Measurements from ENCODE around the gene TAAR1.
"Not testable (repeated sequence)": the region's sequence is repeated elsewhere in the genome, so short reads cannot be mapped to it uniquely, and the experiment has no call there.

Gene TAAR1

GRCh38 chr6:132661906-132662305, 2.9 kb upstream of the TAAR1 start:
- DNase-seq (ENCODE audit: low spot score): no peak

- DNase-seq (ENCODE audit: low spot score): no peak
Measured at GRCh38 chr6:132651062-132651461, 7.9 kb downstream of the TAAR1 start.

- DNase-seq (ENCODE audit: low spot score): no peak
Measured at GRCh38 chr6:132650429-132650828, 8.6 kb downstream of the TAAR1 start.

- no peak for DNase-seq (ENCODE audit: low spot score)
Measured at GRCh38 chr6:132648828-132649227, 10.2 kb downstream of the TAAR1 start.

- no peak for DNase-seq (ENCODE audit: low spot score)
Measured at GRCh38 chr6:132648356-132648755, 10.6 kb downstream of the TAAR1 start.

- DNase-seq (ENCODE audit: low spot score): no peak
Measured at GRCh38 chr6:132643547-132643946, 15.4 kb downstream of the TAAR1 start.

- not testable (repeated sequence) for DNase-seq (ENCODE audit: low spot score)
Measured at GRCh38 chr6:132637135-132637534, 21.8 kb downstream of the TAAR1 start.

GRCh38 chr6:132635906-132636305, 23.1 kb downstream of the TAAR1 start:
- not testable (repeated sequence) for DNase-seq (ENCODE audit: low spot score)

- DNase-seq (ENCODE audit: low spot score): not testable (repeated sequence)
Measured at GRCh38 chr6:132635288-132635687, 23.7 kb downstream of the TAAR1 start.

GRCh38 chr6:132634796-132635195, 24.2 kb downstream of the TAAR1 start:
- DNase-seq (ENCODE audit: low spot score): no peak

GRCh38 chr6:132633362-132633761, 25.6 kb downstream of the TAAR1 start:
- no peak for DNase-seq (ENCODE audit: low spot score)

GRCh38 chr6:132624175-132624574, 34.8 kb downstream of the TAAR1 start, which contains the start of gene TAAR2:
TAAR2 (minus strand) TSS chr6:132624275; CDS start chr6:132624275, 0 bp downstream.
- no peak for DNase-seq (ENCODE audit: low spot score)

- DNase-seq (ENCODE audit: low spot score): no peak
Measured at GRCh38 chr6:132623106-132623845, 35.7 kb downstream of the TAAR1 start.

- no peak for DNase-seq (ENCODE audit: low spot score)
Measured at GRCh38 chr6:132616677-132617076, 42.3 kb downstream of the TAAR1 start.

GRCh38 chr6:132614554-132614953, 44.4 kb downstream of the TAAR1 start:
- DNase-seq (ENCODE audit: low spot score): no peak

GRCh38 chr6:132612449-132613108, 46.4 kb downstream of the TAAR1 start:
- DNase-seq (ENCODE audit: low spot score): no peak

GRCh38 chr6:132611616-132612015, 47.4 kb downstream of the TAAR1 start:
- no peak for DNase-seq (ENCODE audit: low spot score)

GRCh38 chr6:132607544-132608233, 51.3 kb downstream of the TAAR1 start:
- DNase-seq (ENCODE audit: low spot score): no peak

- no peak for DNase-seq (ENCODE audit: low spot score)
Measured at GRCh38 chr6:132604635-132605152, 54.3 kb downstream of the TAAR1 start.

- DNase-seq (ENCODE audit: low spot score): not testable (repeated sequence)
Measured at GRCh38 chr6:132600900-132601299, 58.1 kb downstream of the TAAR1 start.

- DNase-seq (ENCODE audit: low spot score): peak; percentile 16
Measured at GRCh38 chr6:132598473-132598872, 60.5 kb downstream of the TAAR1 start.

GRCh38 chr6:132596201-132596600, 62.8 kb downstream of the TAAR1 start:
- DNase-seq (ENCODE audit: low spot score): no peak

All from AG08395 (cell line).